ENCODE results near the gene METTL22. TPM values are rescaled to one million over a fixed set of nuclear protein-coding genes. Genes with fewer than 3 reads are reported as not detected.

Gene METTL22
- total RNA-seq, 2 experiments from 2014 or later, result 25.7 to 27.6 TPM

- Mint-ChIP-seq H3K36me3 (ENCODE audit: low read depth) (no peaks in the 10 kb centered on the region), H3K27ac (no peak overlapping the region), H3K4me3 (no peak overlapping the region), H3K27me3 (peaks cover 19% of the 10 kb centered on the region), H3K9me3 (no peaks in the 10 kb centered on the region), H3K4me1 (no peaks in the 10 kb centered on the region)
- ChIA-PET POLR2A (no interaction called here), CTCF (interaction anchor here (0.7 kb wide), 1 partner anchor 30 kb away, joined by 3 read pairs; no protein-coding TSS in a partner anchor)
- no peak for DNase-seq
Measured at GRCh38 chr16:8611122-8611521, 10.4 kb upstream of the METTL22 start.

- H3K27me3 Mint-ChIP-seq, result peaks cover 21% of the 10 kb centered on the region
- ChIA-PET POLR2A (no interaction called here), CTCF (no interaction called here)
- no peak overlapping the region for H3K4me3 Mint-ChIP-seq
- no peaks in the 10 kb centered on the region for H3K9me3 Mint-ChIP-seq
- no peak for DNase-seq
- no peaks in the 10 kb centered on the region for H3K4me1 Mint-ChIP-seq
- H3K27ac Mint-ChIP-seq, result no peak overlapping the region
- H3K36me3 Mint-ChIP-seq (ENCODE audit: low read depth), result no peaks in the 10 kb centered on the region
Measured at GRCh38 chr16:8611886-8612600, 9.5 kb upstream of the METTL22 start.

GRCh38 chr16:8614435-8615029, 7.0 kb upstream of the METTL22 start:
- Mint-ChIP-seq H3K27me3 (peaks cover 26% of the 10 kb centered on the region), H3K36me3 (ENCODE audit: low read depth) (no peaks in the 10 kb centered on the region), H3K4me1 (no peaks in the 10 kb centered on the region), H3K9me3 (no peaks in the 10 kb centered on the region), H3K27ac (no peak overlapping the region), H3K4me3 (no peak overlapping the region)
- ChIA-PET CTCF (no interaction called here), POLR2A (no interaction called here)
- no peak for DNase-seq

DNA sequence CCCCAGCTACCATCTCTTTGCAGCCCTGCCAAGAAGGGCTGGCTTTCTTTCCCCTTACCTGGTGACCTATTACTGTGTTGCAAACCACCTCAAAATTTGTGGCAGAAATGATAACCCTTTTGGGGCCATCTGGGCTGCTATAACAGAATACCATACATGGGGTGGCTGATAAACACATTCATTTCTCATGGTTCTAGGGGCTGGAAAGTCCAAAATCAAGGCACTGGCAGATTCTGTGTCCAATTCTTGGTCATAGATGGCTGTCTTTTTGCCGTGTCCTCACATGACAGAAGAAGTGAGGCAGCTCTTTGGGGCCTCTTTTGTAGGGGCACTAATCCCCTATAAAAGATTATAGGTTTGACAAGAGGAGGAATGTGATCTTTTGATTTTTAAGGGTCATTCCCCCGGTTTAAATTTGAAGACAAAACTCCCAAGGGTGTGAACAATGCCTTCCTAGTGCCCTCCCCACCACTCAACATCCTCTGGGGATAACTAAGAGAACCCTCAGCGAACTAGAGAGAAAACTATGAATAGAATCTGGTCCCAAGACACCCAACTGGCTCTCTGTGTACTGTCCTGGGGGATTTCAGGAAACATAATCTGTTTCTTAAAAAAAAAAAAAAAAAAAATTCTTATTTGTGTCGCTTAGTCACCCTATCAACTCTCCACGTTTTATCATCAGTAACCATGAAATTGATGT, 1.7 kb upstream of the METTL22 start:
- Mint-ChIP-seq H3K9me3 (no peaks in the 10 kb centered on the region), H3K4me1 (peaks cover 18% of the 10 kb centered on the region), H3K4me3 (no peak overlapping the region), H3K27ac (no peak overlapping the region), H3K27me3 (peaks cover 18% of the 10 kb centered on the region), H3K36me3 (ENCODE audit: low read depth) (peaks cover 3% of the 10 kb centered on the region)
- DNase-seq, result no peak
- ChIA-PET POLR2A (interaction anchor here (0.6 kb wide), 1 partner anchor 230 kb away, joined by 3 read pairs; no protein-coding TSS in a partner anchor), CTCF (interaction anchor here (0.7 kb wide), 1 partner anchor 143 kb away, joined by 3 read pairs; no protein-coding TSS in a partner anchor)

DNA sequence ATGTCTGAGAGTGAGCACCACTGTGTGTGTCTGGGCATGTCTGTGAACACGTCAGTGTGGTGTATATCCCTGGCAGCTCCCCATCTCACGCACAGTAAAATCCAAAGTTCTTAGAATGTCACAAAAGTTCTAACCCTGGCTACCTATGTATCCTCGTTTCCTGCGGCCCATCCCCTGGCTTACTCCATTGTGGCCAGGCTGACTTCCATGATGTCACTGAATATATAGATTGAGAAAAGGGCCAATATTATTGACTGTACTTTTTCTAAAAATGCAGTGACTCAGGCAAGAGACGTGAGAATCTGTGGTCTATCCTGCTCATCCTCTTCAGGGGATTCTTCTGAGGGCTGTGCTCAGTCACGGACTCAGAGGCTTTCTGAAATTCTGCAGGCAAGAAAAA, 963 bp upstream of the METTL22 start:
- peaks cover 3% of the 10 kb centered on the region for H3K36me3 Mint-ChIP-seq (ENCODE audit: low read depth)
- POLR2A ChIA-PET, result interaction anchor here (0.6 to 1.1 kb wide), 2 partner anchors 229 to 250 kb away, joined by 3 read pairs; no protein-coding TSS in a partner anchor
- CTCF ChIA-PET, result interaction anchor here (0.7 kb wide), 1 partner anchor 143 kb away, joined by 3 read pairs; no protein-coding TSS in a partner anchor
- H3K4me3 Mint-ChIP-seq, result peak overlapping the region; percentile 98
- peaks cover 16% of the 10 kb centered on the region for H3K27me3 Mint-ChIP-seq
- H3K4me1 Mint-ChIP-seq, result peaks cover 20% of the 10 kb centered on the region
- DNase-seq, result no peak
- no peaks in the 10 kb centered on the region for H3K9me3 Mint-ChIP-seq
- no peak overlapping the region for H3K27ac Mint-ChIP-seq

DNA sequence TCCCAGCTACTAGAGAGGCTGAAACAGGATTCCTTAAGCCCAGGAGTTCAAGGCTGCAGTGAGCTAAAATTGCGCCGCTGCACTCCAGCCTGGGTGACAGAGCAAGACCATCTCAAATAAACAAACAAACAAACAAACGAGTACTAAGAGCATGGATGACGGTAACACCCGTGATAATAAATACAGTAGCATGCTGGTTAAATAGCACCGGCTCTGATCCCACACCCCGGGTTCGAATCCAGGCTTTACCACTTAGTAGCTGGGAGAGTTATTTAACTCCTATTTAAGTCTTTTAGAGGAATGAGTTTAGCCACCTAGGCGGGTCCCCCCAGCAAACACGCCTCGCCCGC, 301 bp upstream of the METTL22 start:
- CTCF ChIA-PET, result interaction anchor here (0.8 kb wide), 1 partner anchor 54 kb away, joined by 3 read pairs; no protein-coding TSS in a partner anchor
- Mint-ChIP-seq H3K36me3 (ENCODE audit: low read depth) (peaks cover 3% of the 10 kb centered on the region), H3K27ac (peak overlapping the region; percentile 68), H3K9me3 (no peaks in the 10 kb centered on the region), H3K27me3 (peaks cover 16% of the 10 kb centered on the region), H3K4me1 (peaks cover 20% of the 10 kb centered on the region), H3K4me3 (peak overlapping the region; percentile 98)
- POLR2A ChIA-PET, result interaction anchor here (1.1 to 1.6 kb wide), 3 partner anchors 247 to 458 kb away, joined by 3 to 5 read pairs (median 4); no protein-coding TSS in a partner anchor
- no peak for DNase-seq

- H3K4me3 Mint-ChIP-seq, result peak overlapping the region; percentile 98
- ChIA-PET CTCF (no interaction called here), POLR2A (interaction anchor here (1.1 to 1.6 kb wide), 3 partner anchors 246 to 457 kb away, joined by 3 to 5 read pairs (median 4); no protein-coding TSS in a partner anchor)
Measured at GRCh38 chr16:8622315-8622656, 788 bp downstream of the METTL22 start.

DNA sequence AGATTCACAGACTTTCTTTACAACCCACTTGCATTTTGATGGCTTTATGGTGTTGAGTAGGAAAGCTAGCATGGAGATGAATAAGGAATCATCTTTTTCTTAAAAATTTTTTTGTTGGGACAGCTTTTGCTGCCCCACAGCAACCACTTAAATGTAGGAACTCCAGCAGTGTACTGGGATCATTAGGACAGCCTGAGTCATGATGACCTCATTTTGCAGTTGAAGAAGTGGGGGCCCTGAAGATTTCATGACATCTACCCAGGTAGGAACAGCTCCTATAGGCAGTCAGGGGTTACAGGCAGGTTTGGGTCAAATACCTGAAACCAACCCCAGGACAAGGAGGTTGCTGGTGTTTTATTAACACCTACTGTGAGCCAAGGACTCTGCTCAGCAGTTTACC, 2.1 kb downstream of the METTL22 start:
- H3K4me1 Mint-ChIP-seq, result peaks cover 30% of the 10 kb centered on the region
- H3K4me3 Mint-ChIP-seq, result no peak overlapping the region
- DNase-seq, result no peak
- H3K9me3 Mint-ChIP-seq, result no peaks in the 10 kb centered on the region
- ChIA-PET CTCF (no interaction called here), POLR2A (interaction anchor here (0.8 kb wide), 1 partner anchor 468 kb away, joined by 3 read pairs; the partner anchor contains the start of gene HAPSTR1)
- H3K36me3 Mint-ChIP-seq (ENCODE audit: low read depth), result peaks cover 21% of the 10 kb centered on the region
- no peak overlapping the region for H3K27ac Mint-ChIP-seq
- peaks cover 7% of the 10 kb centered on the region for H3K27me3 Mint-ChIP-seq

More at GRCh38 chr16:8622315-8622656, 788 bp downstream of the METTL22 start:
- Mint-ChIP-seq H3K36me3 (ENCODE audit: low read depth) (peaks cover 9% of the 10 kb centered on the region), H3K27ac (peak overlapping the region; percentile 68), H3K4me1 (peaks cover 24% of the 10 kb centered on the region), H3K27me3 (peaks cover 14% of the 10 kb centered on the region), H3K9me3 (no peaks in the 10 kb centered on the region)
- no peak for DNase-seq

DNA sequence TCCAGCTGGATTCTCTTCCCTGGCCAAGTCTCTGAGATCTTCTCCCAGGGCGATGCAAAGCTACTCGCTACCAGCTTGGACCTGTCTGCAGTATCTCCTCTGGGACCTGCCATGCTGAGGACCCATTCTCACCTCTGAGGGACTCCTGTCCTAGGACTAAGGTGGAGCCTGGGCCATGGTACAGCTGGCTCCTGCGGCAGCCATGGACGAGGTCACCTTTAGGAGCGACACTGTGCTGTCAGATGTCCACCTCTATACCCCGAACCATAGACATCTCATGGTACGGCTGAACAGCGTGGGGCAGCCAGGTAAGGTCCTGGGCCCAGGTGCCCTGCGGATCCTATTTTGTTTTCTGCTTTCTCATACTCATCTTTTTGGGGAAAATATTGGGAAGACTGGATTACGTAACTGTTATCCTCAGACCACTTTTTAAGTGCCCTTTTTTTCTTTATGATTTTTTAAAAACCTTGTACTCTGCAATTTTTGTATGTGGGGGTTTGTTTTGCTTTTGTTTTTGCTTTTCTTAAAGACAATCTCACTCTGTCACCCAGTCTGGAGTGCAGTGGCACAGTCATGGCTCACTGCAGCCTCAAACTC, 4.1 kb downstream of the METTL22 start:
- no peak overlapping the region for H3K4me3 Mint-ChIP-seq
- H3K27ac Mint-ChIP-seq, result no peak overlapping the region
- peaks cover 32% of the 10 kb centered on the region for H3K4me1 Mint-ChIP-seq
- CTCF ChIA-PET, result no interaction called here
- no peak for DNase-seq
- peaks cover 32% of the 10 kb centered on the region for H3K36me3 Mint-ChIP-seq (ENCODE audit: low read depth)
- H3K9me3 Mint-ChIP-seq, result no peaks in the 10 kb centered on the region
- H3K27me3 Mint-ChIP-seq, result no peaks in the 10 kb centered on the region
- POLR2A ChIA-PET, result no interaction called here

GRCh38 chr16:8626946-8627345, 5.4 kb downstream of the METTL22 start:
- ChIA-PET CTCF (no interaction called here), POLR2A (no interaction called here)
- Mint-ChIP-seq H3K27ac (no peak overlapping the region), H3K4me3 (no peak overlapping the region), H3K27me3 (no peaks in the 10 kb centered on the region), H3K9me3 (no peaks in the 10 kb centered on the region), H3K4me1 (peaks cover 31% of the 10 kb centered on the region), H3K36me3 (ENCODE audit: low read depth) (peaks cover 39% of the 10 kb centered on the region)
- no peak for DNase-seq

- H3K27ac Mint-ChIP-seq, result no peak overlapping the region
- peaks cover 42% of the 10 kb centered on the region for H3K36me3 Mint-ChIP-seq (ENCODE audit: low read depth)
- ChIA-PET POLR2A (interaction anchor here (1.4 kb wide), 1 partner anchor 18 kb away, joined by 4 read pairs; no protein-coding TSS in a partner anchor), CTCF (no interaction called here)
- no peak overlapping the region for H3K4me3 Mint-ChIP-seq
- H3K9me3 Mint-ChIP-seq, result no peaks in the 10 kb centered on the region
- no peaks in the 10 kb centered on the region for H3K27me3 Mint-ChIP-seq
- H3K4me1 Mint-ChIP-seq, result peaks cover 26% of the 10 kb centered on the region
- no peak for DNase-seq
Measured at GRCh38 chr16:8627456-8627855, 6.0 kb downstream of the METTL22 start.

DNA sequence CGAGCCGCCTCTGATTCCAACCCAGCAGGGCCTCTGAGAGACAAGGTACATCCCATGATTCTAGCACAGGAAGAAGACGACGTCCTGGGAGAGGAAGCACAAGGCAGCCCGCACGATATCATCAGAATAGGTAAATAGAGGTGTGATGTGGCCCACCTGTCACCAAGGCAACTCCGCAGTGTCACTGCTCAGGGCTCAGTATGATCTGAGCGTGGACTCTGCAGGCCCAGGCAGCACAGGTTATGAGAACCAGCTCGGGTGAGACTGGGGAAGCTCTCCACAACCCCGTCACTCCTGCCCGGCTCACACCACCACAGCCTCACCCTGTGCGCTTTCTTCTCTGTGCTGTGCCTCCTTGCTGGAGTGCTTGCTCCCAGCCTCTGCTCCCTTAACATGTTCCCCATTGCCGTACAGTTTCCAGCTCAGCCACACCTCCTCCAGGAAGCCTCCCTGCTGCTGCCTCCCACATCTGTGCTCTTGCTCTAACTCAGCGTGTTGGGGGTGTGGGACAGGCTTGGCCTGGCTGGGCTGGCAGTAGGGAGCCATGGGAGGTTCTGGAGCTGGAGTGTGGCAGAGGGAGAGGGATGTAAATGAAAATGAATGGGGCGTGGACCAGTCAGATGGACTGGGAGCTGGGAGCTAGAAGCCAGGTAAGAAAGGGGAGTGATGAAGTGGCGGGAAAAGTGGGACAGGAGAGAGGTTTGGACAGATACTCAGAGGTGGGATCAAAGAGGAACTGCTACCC, 7.7 kb downstream of the METTL22 start:
- Mint-ChIP-seq H3K9me3 (no peaks in the 10 kb centered on the region), H3K27me3 (no peaks in the 10 kb centered on the region), H3K27ac (no peak overlapping the region), H3K4me1 (peaks cover 14% of the 10 kb centered on the region), H3K4me3 (no peak overlapping the region), H3K36me3 (ENCODE audit: low read depth) (peaks cover 45% of the 10 kb centered on the region)
- no peak for DNase-seq
- ChIA-PET CTCF (no interaction called here), POLR2A (interaction anchor here (1.4 kb wide), 1 partner anchor 16 kb away, joined by 4 read pairs; no protein-coding TSS in a partner anchor)

Measured in activated CD4-positive, alpha-beta memory T cell treated with anti-CD3 and anti-CD28 coated beads, Interleukin-2, amount 10 ng/mL, durations not matched to agents 7 days and 5 days (primary cell).